ENCODE data around the gene PRSS57. TPM values are rescaled to one million over a fixed set of nuclear protein-coding genes. Genes with fewer than 3 reads are reported as not detected.
A peak's percentile ranks its signal among the peaks of the same experiment; 100 is the strongest.

PRSS57 gene
- total RNA-seq, 2 experiments from 2014 or later, result not detected

GRCh38 chr19:645912-646778 is 49.1 kb downstream of the PRSS57 start:
- DNase-seq (no peak), ATAC-seq (peak; percentile 11)
- intact Hi-C loops (cut with DNase I, micrococcal nuclease), result no loop called here
- H3K27me3 Mint-ChIP-seq, result no peaks in the 10 kb centered on the region
- no peak overlapping the region for H3K4me3 Mint-ChIP-seq
- H3K4me1 Mint-ChIP-seq, result no peaks in the 10 kb centered on the region
- no peak overlapping the region for H3K27ac Mint-ChIP-seq
- peaks cover 18% of the 10 kb centered on the region for H3K36me3 Mint-ChIP-seq (ENCODE audit: low read depth)
- no peaks in the 10 kb centered on the region for H3K9me3 Mint-ChIP-seq (ENCODE audit: low read depth)
- ChIA-PET POLR2A (no interaction called here), CTCF (interaction anchor here (0.8 kb wide), 1 partner anchor 61 kb away, joined by 3 read pairs; no protein-coding TSS in a partner anchor)

GRCh38 chr19:644789-645188 is 50.5 kb downstream of the PRSS57 start:
- Mint-ChIP-seq H3K4me1 (no peaks in the 10 kb centered on the region), H3K27ac (no peak overlapping the region), H3K36me3 (ENCODE audit: low read depth) (peaks cover 14% of the 10 kb centered on the region), H3K9me3 (ENCODE audit: low read depth) (no peaks in the 10 kb centered on the region), H3K27me3 (no peaks in the 10 kb centered on the region), H3K4me3 (no peak overlapping the region)
- ATAC-seq (no peak), DNase-seq (no peak)
- ChIA-PET POLR2A (no interaction called here), CTCF (no interaction called here)
- intact Hi-C loops (cut with DNase I, micrococcal nuclease), result no loop called here

- Mint-ChIP-seq H3K36me3 (ENCODE audit: low read depth) (peaks cover 12% of the 10 kb centered on the region), H3K9me3 (ENCODE audit: low read depth) (no peaks in the 10 kb centered on the region), H3K27ac (no peak overlapping the region), H3K4me1 (peaks cover 2% of the 10 kb centered on the region), H3K4me3 (no peak overlapping the region), H3K27me3 (peaks cover under 1% of the 10 kb centered on the region)
- DNase-seq (no peak), ATAC-seq (no peak)
- CTCF ChIA-PET, result no interaction called here
- intact Hi-C loops (cut with DNase I, micrococcal nuclease), result no loop called here
- POLR2A ChIA-PET, result no interaction called here
Observed at GRCh38 chr19:644363-644762, 50.9 kb downstream of the PRSS57 start.

GRCh38 chr19:643736-644135 is 51.5 kb downstream of the PRSS57 start:
- POLR2A ChIA-PET, result no interaction called here
- DNase-seq (no peak), ATAC-seq (no peak)
- peaks cover 10% of the 10 kb centered on the region for H3K36me3 Mint-ChIP-seq (ENCODE audit: low read depth)
- peaks cover 2% of the 10 kb centered on the region for H3K27me3 Mint-ChIP-seq
- no peak overlapping the region for H3K4me3 Mint-ChIP-seq
- CTCF ChIA-PET, result no interaction called here
- intact Hi-C loops (cut with DNase I, micrococcal nuclease), result no loop called here
- no peak overlapping the region for H3K27ac Mint-ChIP-seq
- peaks cover 6% of the 10 kb centered on the region for H3K4me1 Mint-ChIP-seq
- H3K9me3 Mint-ChIP-seq (ENCODE audit: low read depth), result no peaks in the 10 kb centered on the region

- ChIA-PET POLR2A (interaction anchor here (0.6 kb wide), 1 partner anchor 13 kb away, joined by 4 read pairs; no protein-coding TSS in a partner anchor), CTCF (interaction anchor here (1.0 kb wide), 1 partner anchor 12 kb away, joined by 4 read pairs; no protein-coding TSS in a partner anchor)
- intact Hi-C loops (cut with DNase I, micrococcal nuclease), result no loop called here
Observed at GRCh38 chr19:642767-643727, 52.2 kb downstream of the PRSS57 start.

GRCh38 chr19:641702-642101 is 53.5 kb downstream of the PRSS57 start:
- ChIA-PET POLR2A (interaction anchor here (0.6 kb wide), 1 partner anchor 9 kb away, joined by 3 read pairs; no protein-coding TSS in a partner anchor), CTCF (interaction anchor here (1.0 kb wide), 1 partner anchor 13 kb away, joined by 4 read pairs; no protein-coding TSS in a partner anchor)
- intact Hi-C loops (cut with DNase I, micrococcal nuclease), result no loop called here
- Mint-ChIP-seq H3K9me3 (ENCODE audit: low read depth) (no peaks in the 10 kb centered on the region), H3K4me3 (no peak overlapping the region), H3K27me3 (peaks cover 2% of the 10 kb centered on the region), H3K4me1 (peaks cover 6% of the 10 kb centered on the region), H3K36me3 (ENCODE audit: low read depth) (peaks cover 6% of the 10 kb centered on the region), H3K27ac (no peak overlapping the region)
- no peak for ATAC-seq
- no peak for DNase-seq

More at GRCh38 chr19:642767-643727, 52.2 kb downstream of the PRSS57 start:
- Mint-ChIP-seq H3K9me3 (ENCODE audit: low read depth) (no peaks in the 10 kb centered on the region), H3K36me3 (ENCODE audit: low read depth) (peaks cover 6% of the 10 kb centered on the region), H3K27me3 (peaks cover 2% of the 10 kb centered on the region), H3K27ac (no peak overlapping the region), H3K4me3 (no peak overlapping the region), H3K4me1 (peaks cover 6% of the 10 kb centered on the region)
- DNase-seq, result no peak
- ATAC-seq, result no peak

GRCh38 chr19:640606-641189 is 54.6 kb downstream of the PRSS57 start:
- Mint-ChIP-seq H3K36me3 (ENCODE audit: low read depth) (peaks cover 3% of the 10 kb centered on the region), H3K4me1 (peaks cover 6% of the 10 kb centered on the region), H3K4me3 (no peak overlapping the region), H3K9me3 (ENCODE audit: low read depth) (no peaks in the 10 kb centered on the region), H3K27ac (no peak overlapping the region), H3K27me3 (peaks cover 2% of the 10 kb centered on the region)
- no peak for ATAC-seq
- no peak for DNase-seq
- CTCF ChIA-PET, result no interaction called here
- intact Hi-C loops (cut with DNase I, micrococcal nuclease), result no loop called here
- POLR2A ChIA-PET, result no interaction called here

- Mint-ChIP-seq H3K27me3 (peaks cover 2% of the 10 kb centered on the region), H3K4me3 (no peak overlapping the region)
Observed at GRCh38 chr19:640161-640558, 55.1 kb downstream of the PRSS57 start.

GRCh38 chr19:639253-640160 is 55.7 kb downstream of the PRSS57 start, which contains the start of gene FGF22:
FGF22 (plus strand) TSS chr19:639879; CDS start chr19:639926, 47 bp downstream.
- CTCF ChIA-PET, result no interaction called here
- ATAC-seq (peak; percentile 97), DNase-seq (peak; percentile 98)
- intact Hi-C loops (cut with DNase I, micrococcal nuclease), result loop anchor here in 1 of 2 experiments (1.0 kb wide), 3 partner anchors 24 to 158 kb away; partner anchors contain the start of genes PTBP1 and RNF126
- POLR2A ChIA-PET, result no interaction called here
- peak within 1 kb of the TSS; percentile 70 for H3K4me3 Mint-ChIP-seq
- no peaks in the 10 kb centered on the region for H3K36me3 Mint-ChIP-seq (ENCODE audit: low read depth)
- peaks cover 2% of the 10 kb centered on the region for H3K27me3 Mint-ChIP-seq
- peak within 1 kb of the TSS; percentile 64 for H3K27ac Mint-ChIP-seq
- no peaks in the 10 kb centered on the region for H3K9me3 Mint-ChIP-seq (ENCODE audit: low read depth)
- H3K4me1 Mint-ChIP-seq, result peaks cover 6% of the 10 kb centered on the region

More at GRCh38 chr19:640161-640558, 55.1 kb downstream of the PRSS57 start:
- DNase-seq (no peak), ATAC-seq (no peak)
- ChIA-PET POLR2A (no interaction called here), CTCF (no interaction called here)
- H3K9me3 Mint-ChIP-seq (ENCODE audit: low read depth), result no peaks in the 10 kb centered on the region
- peaks cover 3% of the 10 kb centered on the region for H3K36me3 Mint-ChIP-seq (ENCODE audit: low read depth)
- intact Hi-C loops (cut with DNase I, micrococcal nuclease), result no loop called here
- H3K4me1 Mint-ChIP-seq, result peaks cover 6% of the 10 kb centered on the region
- H3K27ac Mint-ChIP-seq, result no peak overlapping the region

GRCh38 chr19:638906-639252 is 56.4 kb downstream of the PRSS57 start:
- CTCF ChIA-PET, result no interaction called here
- DNase-seq (no peak), ATAC-seq (no peak)
- Mint-ChIP-seq H3K27me3 (peaks cover 2% of the 10 kb centered on the region), H3K4me1 (peaks cover 10% of the 10 kb centered on the region), H3K36me3 (ENCODE audit: low read depth) (no peaks in the 10 kb centered on the region), H3K9me3 (ENCODE audit: low read depth) (no peaks in the 10 kb centered on the region), H3K27ac (no peak overlapping the region), H3K4me3 (peak overlapping the region; percentile 70)
- POLR2A ChIA-PET, result no interaction called here
- intact Hi-C loops (cut with DNase I, micrococcal nuclease), result loop anchor here in 1 of 2 experiments (1.0 kb wide), 3 partner anchors 24 to 158 kb away; partner anchors contain the start of genes PTBP1 and RNF126

Measured in activated CD4-positive, alpha-beta T cell treated with anti-CD3 and anti-CD28 coated beads for 36 hours (primary cell).